Peyer's patch (tissue), 4 donors: ENCODE data around the gene ZNF391.

ENCODE experiments used
- CTCF ChIP-seq, 6 experiments: fragments of 450-650 bp in 4 of 6; fragments of 200-600 bp in 2 of 6; sonication (generic) in 1 of 6; IDR thresholded peaks; one replicate each; pipeline ENCODE4 v1.5.1; 2017 to 2019; ENCODE audit warnings: antibody characterized with exemption in 6 of 6, mild to moderate bottlenecking in 3 of 6, moderate library complexity in 1 of 6
- POLR2A ChIP-seq, 2 donors: fragments of 450-650 bp; IDR thresholded peaks; one replicate each; pipeline ENCODE4 v1.5.1; 2017; ENCODE audit warnings: antibody characterized with exemption in 2 of 2, mild to moderate bottlenecking in 2 of 2, moderate library complexity in 2 of 2

GRCh38 chr6:27400877-27401642 lies 12.5 kb downstream of the ZNF391 start:
- TF ChIP-seq CTCF (IDR thresholded peaks at IDR 0.05) (no peak), POLR2A (IDR thresholded peaks at IDR 0.05) (no peak)
